Stimulated activated CD8-positive, alpha-beta memory T cell treated with anti-CD3 and anti-CD28 coated beads, Interleukin-15, amount 100 ng/mL, for 48 hours (primary cell): Measurements from ENCODE around the gene PGM2L1.
"Not testable (repeated sequence)": the region's sequence is repeated elsewhere in the genome, so short reads cannot be mapped to it uniquely, and the experiment has no call there.

Experiments used
- DNase-seq, 2 donors: peaks; one replicate each; pipeline ENCODE4 v3.0.0-alpha.2; 2020; ENCODE audit warnings: low read depth in 2 of 2

PGM2L1 gene

DNA sequence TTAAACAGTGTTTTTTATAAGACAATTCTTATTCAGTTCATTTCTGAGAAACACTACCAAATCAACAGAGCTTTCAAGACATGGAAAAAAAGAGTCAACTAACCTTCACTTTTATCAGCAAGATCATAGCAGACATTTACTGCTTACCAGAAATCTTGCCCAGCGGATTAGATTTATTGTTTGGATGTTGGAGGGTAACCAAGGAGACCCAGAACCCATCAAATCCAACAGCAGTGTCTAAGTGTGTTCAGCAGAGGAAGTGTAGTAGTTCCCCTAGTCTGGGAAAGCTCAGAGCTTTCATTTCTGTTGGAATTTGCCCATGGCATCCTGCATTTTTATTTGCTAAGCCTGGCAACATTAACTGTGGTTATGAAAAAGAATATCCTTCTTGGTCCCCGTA is 2.4 kb upstream of the PGM2L1 start:
- DNase-seq, result no peak

DNA sequence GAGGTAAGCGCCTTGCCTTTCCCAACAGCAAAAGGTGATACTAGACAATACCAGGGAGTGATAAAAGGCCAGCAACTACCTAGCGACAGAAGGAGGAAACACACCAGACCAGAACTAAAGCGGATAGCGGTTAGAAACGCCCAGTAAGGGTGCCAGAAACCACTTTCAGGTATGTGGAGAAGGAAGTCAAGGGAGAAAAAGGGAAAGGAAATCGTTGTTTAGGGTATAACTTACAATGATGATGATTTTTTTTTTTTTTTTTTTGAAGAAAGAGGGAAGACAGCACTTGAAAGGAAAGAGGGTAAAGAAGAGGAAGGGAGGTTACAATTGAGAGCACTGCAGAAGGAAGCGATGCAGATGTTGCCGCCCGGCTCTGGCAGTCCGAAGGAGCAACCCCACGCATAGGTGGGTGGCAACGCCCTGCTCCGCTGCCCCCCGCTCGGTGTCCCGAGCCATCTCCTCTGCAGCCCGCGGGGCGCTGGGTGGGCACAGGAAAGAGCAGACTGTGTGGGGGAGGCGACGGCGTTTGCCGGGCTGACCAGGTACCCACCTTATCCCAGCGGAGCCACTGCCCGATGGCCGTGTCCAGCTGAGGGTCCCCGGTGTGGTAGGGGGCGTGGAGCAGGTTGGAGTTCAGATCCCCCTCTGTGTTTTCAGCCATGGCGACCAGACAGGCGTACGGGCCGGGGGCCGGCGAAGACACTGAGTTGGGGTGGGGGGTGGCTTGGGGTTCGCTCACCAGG is 561 bp downstream of the PGM2L1 start:
- DNase-seq, result no peak

DNA sequence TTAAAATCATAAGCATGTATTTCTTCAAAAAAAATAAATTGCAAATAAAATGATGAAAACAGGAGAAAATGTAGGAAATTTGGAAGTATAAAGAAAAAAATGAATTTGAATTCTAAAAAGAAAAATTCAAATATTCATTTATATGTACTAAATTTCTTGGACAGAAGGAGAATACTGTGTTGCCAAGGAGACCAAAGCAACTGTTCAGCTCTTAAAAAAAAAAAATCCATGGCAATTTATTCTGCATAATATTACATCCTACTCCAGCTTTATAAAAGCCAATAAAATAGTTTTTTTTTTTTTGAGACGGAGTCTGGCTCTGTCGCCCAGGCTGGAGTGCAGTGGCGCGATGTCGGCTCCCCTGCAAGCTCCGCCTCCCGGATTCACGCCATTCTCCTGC is 6.0 kb downstream of the PGM2L1 start:
- DNase-seq, result no peak

DNA sequence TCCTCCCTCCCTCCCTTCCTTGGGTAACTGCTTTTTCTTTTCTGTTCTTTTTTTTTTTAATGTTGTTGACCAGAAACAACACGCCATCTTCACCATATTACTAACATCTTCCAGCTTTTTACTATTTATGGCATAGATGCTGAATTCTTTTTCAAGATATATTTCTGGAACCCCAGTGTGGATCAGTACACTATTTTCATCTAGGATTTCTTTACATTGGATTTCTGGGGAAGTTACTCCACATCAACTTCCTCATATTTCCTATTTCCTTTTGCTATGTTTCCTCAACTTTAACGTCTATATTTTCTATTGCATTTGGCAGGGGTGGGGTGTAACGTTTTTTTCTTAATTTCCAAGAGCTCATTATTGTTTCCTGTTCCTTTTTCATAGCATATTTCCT is 7.0 kb downstream of the PGM2L1 start:
- DNase-seq, result no peak

DNA sequence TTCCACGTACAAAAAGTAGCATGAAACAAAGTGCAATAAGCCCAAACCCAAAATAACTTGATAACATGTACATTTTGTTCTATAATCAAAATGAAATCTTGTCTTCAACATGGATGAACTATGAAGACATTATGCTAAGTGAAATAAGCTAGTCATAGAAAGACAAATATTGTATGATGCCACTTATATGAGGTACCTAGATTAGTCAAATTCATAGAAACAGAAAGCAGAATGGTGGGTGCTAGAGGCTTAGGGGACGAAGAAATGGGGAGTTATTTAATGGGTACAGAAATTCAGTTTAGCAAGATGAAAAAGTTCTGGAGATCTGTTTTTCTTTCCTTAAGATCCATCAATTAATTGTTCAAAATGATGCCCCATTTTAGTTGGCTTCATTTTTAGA is 7.5 kb downstream of the PGM2L1 start:
- no peak for DNase-seq

DNA sequence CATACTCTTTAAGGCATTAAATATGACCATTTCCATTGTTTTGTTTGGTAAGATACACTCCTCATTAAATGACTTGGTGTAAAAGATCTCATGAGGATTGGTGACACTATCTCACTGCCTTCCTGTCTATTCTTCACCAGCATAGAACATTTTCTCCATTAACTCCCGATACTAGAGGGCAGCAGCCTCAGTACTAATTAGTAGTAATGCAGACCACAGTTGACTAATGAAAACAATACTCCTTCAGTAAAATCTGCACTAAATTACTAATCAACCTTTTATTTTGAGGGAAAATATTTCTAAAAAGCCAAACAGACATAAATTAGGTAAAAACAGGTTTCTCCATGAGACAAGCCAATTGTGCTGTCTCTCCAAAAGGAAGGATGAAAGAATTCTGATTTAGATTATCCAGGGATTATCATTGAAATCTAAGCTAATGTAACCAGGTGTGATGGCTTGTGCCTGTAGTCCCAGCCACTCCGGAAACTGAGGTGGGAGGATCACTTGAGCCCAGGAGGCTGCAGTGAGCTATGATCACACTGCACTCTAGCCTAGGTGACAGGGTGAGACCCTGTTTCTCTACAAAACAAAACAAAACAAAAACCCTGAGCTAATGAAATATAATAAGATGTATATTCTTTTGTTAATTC is 9.4 kb downstream of the PGM2L1 start:
- DNase-seq, result peak in 1 of 2 donors; percentile 31

DNA sequence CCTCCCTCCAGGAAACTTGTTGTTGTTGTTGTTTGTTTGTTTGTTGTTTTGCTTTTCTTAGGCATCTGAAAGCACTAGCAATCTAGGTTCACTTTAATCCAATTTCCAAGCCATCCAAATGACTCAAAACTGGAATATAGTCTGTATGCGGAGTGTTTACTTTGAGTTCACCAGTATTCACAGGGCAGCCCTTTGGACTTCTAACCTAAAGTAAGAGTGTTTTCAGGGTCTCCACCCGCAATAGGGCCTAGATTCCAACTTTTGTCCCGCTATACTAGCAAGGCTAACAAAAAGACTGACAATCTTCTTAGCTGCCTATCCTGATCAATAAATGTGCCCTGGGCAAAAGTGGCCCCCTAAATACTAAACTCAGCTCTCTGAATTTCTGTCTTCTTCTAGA is 13.6 kb downstream of the PGM2L1 start:
- DNase-seq, result no peak

DNA sequence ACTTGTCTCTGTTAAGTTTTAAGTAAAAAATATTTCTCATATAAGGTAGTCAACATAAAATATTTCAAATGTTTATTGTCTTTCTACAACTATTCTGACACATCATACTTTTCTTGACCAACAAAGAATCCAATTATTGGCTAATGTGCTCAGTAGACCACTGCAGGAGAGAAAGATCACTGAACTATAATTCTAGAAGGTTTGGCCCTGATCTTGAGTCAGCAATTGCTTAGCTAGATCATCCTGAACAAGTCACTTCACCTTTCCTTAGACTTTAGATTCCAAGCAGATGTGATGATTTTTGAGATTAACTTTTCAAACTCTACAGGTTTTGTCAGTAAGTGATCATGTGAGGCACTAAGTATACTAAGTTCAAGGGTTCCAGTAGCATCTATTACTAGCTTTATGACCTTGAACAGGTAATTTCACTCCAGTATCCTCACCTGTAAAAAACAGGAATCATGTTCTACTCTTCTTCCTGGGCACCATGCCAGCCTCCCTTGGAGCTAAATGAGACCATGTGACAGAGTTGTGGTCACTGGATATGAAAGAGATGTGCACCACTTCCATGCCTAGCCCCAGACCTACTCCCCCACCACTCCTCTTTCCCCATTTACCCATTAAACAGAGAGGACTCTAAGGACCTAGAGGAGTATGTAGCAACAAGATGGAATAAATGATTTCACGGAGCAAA is 17.3 kb downstream of the PGM2L1 start:
- DNase-seq, result no peak

DNA sequence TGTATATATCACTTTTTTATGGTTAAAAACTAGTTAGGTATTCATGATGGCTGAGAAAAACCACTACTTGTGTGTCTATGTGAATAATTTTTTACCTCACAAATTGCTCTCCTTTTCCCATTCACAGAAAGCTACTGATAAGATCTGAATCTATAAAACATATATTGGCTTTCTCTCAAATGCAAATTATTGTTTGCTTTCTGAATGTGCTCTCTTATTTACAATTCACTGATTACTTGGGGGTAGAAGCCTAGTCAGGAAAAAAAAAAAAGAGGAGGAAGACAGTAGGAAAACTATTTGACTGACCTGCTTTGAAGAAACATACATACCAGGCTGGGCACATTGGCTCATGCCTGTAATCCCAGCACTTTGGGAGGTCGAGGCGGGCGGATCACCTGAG is 20.5 kb downstream of the PGM2L1 start:
- no peak for DNase-seq

DNA sequence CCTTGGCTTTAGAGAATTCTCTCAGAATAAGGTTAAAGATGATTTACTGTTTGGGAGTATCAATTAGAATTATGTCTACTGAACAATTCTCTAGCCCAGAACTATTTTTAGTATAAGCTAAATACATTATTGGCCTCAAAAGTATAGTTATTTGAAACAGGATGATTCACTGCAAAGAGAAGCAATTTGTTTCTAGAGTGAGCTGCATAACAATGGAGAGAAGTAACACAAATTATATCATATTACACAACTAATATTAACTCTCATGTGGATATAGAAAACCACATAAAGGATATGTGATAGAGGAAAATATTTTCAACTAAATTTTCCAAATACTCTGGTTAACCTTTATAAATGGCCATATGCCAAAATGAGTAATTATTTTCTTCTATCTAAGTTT is 24.9 kb downstream of the PGM2L1 start:
- no peak for DNase-seq

DNA sequence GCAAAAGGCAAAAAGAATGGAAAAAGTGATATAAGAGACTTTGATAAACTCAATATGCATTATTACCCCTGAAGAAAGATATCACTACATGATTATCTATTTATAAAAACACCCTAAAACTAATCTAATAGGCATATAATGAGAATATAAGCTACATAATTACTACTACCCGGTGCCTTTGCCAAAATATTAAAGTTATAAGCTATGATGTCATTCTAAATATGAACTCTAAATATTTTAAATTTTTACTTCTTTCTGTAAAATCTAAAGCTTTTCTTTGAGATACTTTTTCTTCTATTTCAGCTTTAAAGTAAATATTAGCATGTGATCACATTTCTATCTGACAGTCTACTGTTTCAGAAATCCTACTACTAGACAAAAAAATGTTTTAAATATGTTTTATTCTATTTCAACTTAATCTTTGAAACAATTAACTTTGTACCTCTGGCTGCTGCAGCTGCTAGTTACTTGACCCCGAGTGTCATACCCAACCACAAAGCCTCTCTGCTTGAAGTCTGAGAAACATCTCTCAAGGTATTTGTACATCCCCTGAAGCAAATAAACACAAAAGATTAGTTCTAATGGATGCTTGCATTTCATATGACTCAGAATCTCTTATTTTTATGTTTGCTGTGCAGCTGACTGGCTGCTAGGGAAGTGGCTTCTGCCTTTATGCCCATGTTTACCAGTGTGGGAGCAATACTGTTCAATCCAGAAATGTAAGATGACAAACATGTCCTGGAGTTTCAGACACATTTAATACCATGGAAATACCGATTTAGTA is 26.8 kb downstream of the PGM2L1 start:
- no peak for DNase-seq

DNA sequence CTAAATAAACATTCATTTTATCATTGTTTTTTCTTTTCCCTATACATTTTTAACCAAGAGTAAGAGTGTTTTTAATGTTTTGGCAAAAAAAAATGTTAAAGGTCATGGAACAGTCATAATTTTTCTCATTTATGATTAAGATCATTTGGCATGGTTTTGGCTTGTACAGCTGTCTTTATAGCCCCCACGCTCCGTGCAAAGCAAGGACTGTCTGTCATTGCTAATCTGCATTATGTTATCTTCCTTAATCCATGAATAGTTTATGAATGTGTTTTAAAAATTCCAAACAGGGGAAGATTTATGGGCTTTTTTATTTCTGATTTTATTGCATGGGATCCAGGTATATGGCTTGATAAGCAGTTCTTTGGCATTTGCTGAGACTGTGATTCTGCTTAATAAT is 28.1 kb downstream of the PGM2L1 start:
- no peak for DNase-seq

DNA sequence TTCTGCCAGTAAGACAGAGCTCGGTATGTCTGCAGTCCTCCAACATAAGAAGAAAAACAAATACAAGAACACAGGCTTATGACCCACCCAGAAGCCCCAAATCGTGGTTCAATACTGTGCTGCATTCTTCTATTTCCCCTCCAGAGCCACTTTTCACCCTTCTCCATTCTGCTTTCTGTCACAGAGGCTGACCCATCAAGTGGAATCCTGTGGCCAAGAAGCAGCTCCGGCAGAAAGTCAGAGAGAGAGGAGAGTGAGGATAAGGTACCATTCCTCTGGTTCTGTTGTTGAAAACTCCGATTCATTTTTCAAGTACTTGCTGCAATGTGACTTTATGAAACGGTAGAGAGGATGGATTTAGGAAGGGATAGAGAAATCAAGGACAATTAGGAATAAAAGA is 30.4 kb downstream of the PGM2L1 start:
- no peak for DNase-seq

DNA sequence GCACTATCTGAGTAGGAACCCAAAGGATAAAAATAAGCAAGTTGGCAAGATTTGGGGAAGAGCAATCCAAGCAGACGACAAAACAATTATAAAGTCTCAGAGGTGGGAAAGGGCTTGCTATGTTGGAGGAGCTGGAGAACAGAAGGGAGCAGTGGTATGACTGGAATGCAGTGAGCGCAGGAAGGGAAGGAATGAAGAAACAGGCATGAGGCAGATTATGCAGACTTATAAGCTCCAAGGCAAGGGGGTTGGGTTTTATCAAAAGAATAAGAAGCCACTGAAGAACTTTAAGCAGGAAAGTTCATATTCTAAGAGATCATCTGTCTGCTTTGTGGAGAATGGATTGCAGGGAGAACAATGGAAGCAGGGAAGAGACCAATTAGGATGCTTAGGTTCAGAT is 31.7 kb downstream of the PGM2L1 start:
- DNase-seq, result no peak

DNA sequence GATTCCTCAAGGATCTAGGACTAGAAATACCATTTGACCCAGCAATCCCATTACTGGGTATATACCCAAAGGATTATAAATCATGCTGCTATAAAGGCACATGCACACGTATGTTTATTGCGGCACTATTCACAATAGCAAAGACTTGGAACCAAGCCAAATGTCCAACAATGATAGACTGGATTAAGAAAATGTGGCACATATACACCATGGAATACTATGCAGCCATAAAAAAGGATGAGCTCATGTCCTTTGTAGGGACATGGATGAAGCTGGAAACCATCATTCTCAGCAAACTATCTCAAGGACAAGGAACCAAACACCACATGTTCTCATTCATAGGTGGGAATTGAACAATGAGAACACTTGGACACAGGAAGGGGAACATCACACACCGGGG is 32.4 kb downstream of the PGM2L1 start:
- DNase-seq, result not testable (repeated sequence)

DNA sequence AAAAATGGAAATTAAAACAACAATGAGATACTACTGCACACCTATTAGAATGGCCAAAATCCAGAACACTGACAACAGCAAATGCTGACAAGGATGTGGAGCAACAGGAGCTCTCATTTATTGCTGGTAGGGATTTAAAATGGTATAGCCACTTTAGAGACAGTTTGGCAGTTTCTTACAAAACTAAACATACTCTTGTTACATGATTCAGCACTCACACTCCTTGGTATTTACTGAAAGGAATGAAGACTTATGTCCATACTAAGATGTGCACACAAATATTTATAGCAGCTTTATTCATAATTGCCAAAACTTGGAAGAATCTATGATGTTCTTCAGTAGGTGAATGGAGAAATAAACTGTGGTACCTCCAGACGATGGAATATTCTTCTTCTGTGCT is 40.8 kb downstream of the PGM2L1 start:
- DNase-seq, result no peak

DNA sequence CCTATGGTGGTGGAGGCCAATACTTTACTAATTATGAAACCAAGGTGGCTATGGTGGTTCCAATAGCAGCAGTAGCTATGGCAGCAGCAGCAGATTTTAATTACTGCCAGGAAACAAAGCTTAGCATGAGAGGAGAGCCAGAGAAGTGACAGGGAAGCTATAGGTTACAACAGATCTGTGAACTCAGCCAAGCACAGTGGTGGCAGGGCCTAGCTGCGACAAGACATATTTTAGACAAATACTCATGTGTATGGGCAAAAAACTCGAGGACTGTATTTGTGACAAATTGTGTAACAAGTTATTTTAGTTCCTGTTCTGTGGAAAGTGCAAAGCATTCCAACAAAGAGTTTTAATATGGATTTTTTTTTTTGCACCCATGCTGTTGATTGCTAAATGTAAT is 42.6 kb downstream of the PGM2L1 start:
- DNase-seq, result no peak

DNA sequence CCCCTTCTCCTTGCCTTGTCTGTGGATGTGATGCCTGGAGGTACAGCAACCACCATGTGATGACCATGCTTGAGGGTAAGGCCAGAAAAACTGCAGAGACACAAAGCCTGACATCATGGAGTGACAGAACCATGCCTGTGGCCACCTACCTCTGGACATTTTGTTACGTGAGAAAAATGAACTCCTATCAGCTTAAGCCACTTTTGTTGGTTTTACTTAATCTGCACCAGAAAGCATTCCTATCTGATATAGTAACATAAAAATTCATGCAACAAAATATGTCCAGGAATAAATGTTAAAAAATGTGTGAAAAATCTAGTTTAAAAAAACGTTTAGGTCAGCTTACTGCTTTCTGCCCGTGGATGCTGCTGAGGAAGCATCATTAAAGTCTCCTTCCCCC is 44.2 kb downstream of the PGM2L1 start:
- DNase-seq, result no peak

DNA sequence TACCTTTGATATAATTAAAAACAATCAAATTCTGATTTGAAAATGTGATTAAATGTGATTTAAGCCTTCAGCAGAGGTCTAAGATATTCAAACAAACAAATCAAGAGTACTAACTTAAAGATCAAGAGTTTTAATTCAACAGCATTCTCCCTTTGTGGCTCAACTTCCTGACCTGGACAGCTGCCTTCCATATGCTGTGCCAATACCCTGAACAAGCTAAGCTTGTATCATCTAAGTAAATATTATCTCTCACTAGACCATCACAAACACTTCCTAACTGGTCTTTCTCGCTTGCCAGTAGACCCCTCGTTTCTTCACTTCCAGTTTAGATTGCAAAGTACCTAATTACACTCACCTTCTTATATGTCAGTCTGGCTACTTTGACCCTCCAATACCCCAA is 50.9 kb downstream of the PGM2L1 start:
- DNase-seq, result no peak

DNA sequence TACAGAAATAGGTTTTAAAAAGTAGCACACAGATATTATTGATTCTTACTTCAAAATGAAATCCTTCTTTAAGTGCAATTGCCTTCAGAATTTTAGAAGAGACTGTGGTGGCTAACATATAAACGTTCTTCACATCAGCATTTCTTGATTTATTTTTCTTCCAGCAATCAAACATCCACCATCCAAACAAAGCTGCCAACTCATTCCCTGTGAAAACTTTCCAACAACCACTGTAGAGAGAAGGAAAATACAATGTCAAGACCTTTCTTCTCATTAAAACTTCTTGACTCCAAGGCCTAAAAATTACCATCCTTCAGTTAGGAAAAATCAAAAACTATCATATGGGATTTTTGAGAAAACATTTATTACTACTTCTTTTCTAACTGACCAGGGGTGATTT is 52.8 kb downstream of the PGM2L1 start:
- DNase-seq, result no peak

DNA sequence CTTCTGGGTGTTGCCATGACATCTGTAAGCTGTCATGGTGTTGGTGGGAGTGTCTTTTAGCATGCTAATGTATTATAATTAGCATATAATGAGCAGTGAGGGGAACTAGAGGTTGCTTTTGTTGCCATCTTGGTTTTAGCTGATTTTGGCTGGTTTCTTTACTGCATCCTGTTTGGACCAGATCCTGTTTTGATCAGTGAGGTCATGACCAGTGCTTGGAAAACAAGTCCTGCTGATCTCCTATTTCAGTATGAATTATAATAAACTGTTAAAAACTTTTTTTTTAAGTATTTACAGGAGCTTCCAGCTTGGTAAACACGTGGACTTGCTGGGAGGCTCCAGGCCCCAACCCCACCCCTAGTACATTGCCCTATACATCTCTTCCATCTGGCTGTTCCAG is 56.3 kb downstream of the PGM2L1 start:
- no peak for DNase-seq

DNA sequence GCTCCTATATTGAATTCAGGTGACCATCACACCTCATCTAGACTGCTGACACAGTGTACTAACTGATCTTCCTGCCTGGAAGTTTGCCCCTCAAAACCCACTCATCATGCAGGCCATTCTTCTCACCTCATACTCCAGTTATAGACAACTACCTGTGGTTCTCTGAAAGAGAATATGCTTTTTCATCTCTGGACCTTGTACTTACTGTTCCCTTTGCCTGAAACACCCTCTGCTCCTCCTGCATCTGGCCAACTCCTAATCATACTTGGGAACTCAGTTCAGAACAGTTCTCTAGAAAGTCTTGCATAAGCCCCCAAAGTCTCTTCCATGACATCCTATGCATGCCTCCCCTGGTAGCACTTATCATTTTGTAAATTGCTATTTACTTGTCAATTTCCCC is 58.6 kb downstream of the PGM2L1 start:
- no peak for DNase-seq
